HepG2 (cell line): ENCODE results near the gene SERPIND1.
"Not testable (repeated sequence)": the region's sequence is repeated elsewhere in the genome, so short reads cannot be mapped to it uniquely, and the experiment has no call there.

ENCODE experiments used
- NCOA1 ChIP-seq: sonication (generic); formaldehyde crosslinking; IDR thresholded peaks from 2 replicates; pipeline ENCODE4 v1.9.0; 2021; ENCODE audit warnings: missing genetic modification reagents
- PLRG1 ChIP-seq: fragments of 450-650 bp; conservative IDR thresholded peaks from 2 replicates; pipeline ENCODE4 v1.6.1; 2016
- TF ChIP-seq, protein P1 (sequence below): sonication (generic); formaldehyde crosslinking; IDR thresholded peaks from 2 replicates; pipeline ENCODE4 v1.4.0; 2020; ENCODE audit warnings: missing genetic modification reagents, borderline replicate concordance

GRCh38 chr22:20735356-20736162, 38.4 kb upstream of the SERPIND1 start:
- TF ChIP-seq PLRG1, NCOA1: not testable (repeated sequence)
- TF ChIP-seq, protein P1, sequence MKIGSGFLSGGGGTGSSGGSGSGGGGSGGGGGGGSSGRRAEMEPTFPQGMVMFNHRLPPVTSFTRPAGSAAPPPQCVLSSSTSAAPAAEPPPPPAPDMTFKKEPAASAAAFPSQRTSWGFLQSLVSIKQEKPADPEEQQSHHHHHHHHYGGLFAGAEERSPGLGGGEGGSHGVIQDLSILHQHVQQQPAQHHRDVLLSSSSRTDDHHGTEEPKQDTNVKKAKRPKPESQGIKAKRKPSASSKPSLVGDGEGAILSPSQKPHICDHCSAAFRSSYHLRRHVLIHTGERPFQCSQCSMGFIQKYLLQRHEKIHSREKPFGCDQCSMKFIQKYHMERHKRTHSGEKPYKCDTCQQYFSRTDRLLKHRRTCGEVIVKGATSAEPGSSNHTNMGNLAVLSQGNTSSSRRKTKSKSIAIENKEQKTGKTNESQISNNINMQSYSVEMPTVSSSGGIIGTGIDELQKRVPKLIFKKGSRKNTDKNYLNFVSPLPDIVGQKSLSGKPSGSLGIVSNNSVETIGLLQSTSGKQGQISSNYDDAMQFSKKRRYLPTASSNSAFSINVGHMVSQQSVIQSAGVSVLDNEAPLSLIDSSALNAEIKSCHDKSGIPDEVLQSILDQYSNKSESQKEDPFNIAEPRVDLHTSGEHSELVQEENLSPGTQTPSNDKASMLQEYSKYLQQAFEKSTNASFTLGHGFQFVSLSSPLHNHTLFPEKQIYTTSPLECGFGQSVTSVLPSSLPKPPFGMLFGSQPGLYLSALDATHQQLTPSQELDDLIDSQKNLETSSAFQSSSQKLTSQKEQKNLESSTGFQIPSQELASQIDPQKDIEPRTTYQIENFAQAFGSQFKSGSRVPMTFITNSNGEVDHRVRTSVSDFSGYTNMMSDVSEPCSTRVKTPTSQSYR: not testable (repeated sequence)
